Cardiac ventricle fibroblast (primary cell): Measurements from ENCODE around the gene CD226. TPM values are rescaled to one million over a fixed set of nuclear protein-coding genes. Genes with fewer than 3 reads are reported as not detected.

Source experiments
- total RNA-seq: library from RNA; depleted of rRNA; stranded (reverse); fragments of >200 nt; gene quantifications from 2 replicates; pipeline ENCODE4 v1.2.3, GENCODE V29; 2015

CD226 gene
- total RNA-seq, result not detected in 2 replicates

GRCh38 chr18:69947361-69948133 lies at the start of gene CD226:
CD226 (minus strand) TSS chr18:69947873; CDS start chr18:69947406, 467 bp downstream.

